Urinary bladder (tissue), 4 donors: ENCODE results near the gene NIPAL3. TPM values are rescaled to one million over a fixed set of nuclear protein-coding genes. Genes with fewer than 3 reads are reported as not detected.
"Not testable (repeated sequence)": the region's sequence is repeated elsewhere in the genome, so short reads cannot be mapped to it uniquely, and the experiment has no call there.

Source experiments
- DNase-seq: peaks from one replicate; pipeline ENCODE4 v3.0.0-alpha.2; 2015; ENCODE audit errors: extremely low spot score
- H3K27ac ChIP-seq: one replicate; pipeline ENCODE4 v1.5.1; 2013; ENCODE audit warnings: low read depth, mild to moderate bottlenecking, moderate library complexity
- H3K36me3 ChIP-seq: one replicate; pipeline ENCODE4 v1.6.1; 2013; ENCODE audit warnings: mild to moderate bottlenecking, moderate library complexity; ENCODE audit not compliant: insufficient read depth
- H3K4me1 ChIP-seq: one replicate; pipeline ENCODE4 v1.6.1; 2013; ENCODE audit warnings: mild to moderate bottlenecking, moderate library complexity; ENCODE audit not compliant: insufficient read depth
- H3K4me3 ChIP-seq: one replicate; pipeline ENCODE4 v1.5.1; 2013; ENCODE audit warnings: low read depth, low read length
- WGBS: extraction: QIAGEN DNeasy Blood & Tissue Kit; methylation state at CpG from one replicate; pipeline ENCODE4 v1.1.7; 2013; 5-methylcytosine and 5-hydroxymethylcytosine counted together
- polyA plus RNA-seq: library from polyadenylated mRNA; stranded (reverse); fragments of 200-250 nt; gene quantifications from one replicate; pipeline ENCODE4 v1.2.3, GENCODE V29; 2013
- total RNA-seq: library from RNA; depleted of rRNA; stranded (reverse); fragments of >200 nt; gene quantifications from one replicate; pipeline ENCODE4 v1.2.3, GENCODE V29; 2014
- donor health status: healthy with polysubstance abuse.
- donor health status: healthy.

Gene NIPAL3
- total and polyA plus RNA-seq, 2 donors, result 10.8 to 13.9 TPM

DNA sequence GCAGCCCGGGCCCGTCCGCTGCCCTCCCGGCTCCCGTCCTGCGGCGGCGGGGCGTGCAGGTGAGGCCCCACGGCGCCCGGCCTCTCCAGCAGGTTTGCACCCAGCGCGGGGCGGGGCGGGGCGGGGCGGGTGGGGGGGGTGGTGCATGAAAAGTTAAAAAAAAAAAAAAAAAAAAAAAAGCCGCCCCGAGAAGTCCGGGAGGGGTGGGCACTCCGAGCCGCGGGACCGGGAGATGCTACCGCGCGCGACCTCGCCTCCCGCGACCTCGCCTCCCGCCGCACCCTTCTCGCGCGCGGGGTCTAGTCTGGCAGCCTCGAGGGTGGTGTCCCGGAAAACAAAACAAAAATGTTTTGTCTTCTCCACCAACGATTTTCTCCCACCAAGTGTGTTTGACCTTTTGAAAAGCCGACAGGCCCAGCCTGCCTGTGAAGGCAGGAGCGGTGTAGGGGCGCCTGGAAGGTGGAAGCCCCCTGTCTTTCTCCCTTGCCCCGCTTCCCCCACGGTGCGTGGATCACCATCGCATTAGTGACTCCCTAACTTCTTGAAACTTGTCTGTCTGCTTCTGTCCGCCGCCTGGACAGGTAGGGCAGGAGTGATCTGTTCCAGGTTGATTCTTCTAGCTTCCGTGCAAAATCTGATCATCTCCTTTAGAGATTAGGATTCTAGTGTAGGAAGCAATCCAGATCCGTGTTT is 87.6 kb downstream of the NIPAL3 start:
- Histone ChIP-seq H3K36me3 (no peaks in the 10 kb centered on the region), H3K4me1 (peaks cover 2% of the 10 kb centered on the region), H3K27ac (peak overlapping the region; percentile 68), H3K4me3 (peak overlapping the region; percentile 82)
- 6% methylated on average over 53 of the region's 53 CpGs for WGBS
- no peak for DNase-seq

DNA sequence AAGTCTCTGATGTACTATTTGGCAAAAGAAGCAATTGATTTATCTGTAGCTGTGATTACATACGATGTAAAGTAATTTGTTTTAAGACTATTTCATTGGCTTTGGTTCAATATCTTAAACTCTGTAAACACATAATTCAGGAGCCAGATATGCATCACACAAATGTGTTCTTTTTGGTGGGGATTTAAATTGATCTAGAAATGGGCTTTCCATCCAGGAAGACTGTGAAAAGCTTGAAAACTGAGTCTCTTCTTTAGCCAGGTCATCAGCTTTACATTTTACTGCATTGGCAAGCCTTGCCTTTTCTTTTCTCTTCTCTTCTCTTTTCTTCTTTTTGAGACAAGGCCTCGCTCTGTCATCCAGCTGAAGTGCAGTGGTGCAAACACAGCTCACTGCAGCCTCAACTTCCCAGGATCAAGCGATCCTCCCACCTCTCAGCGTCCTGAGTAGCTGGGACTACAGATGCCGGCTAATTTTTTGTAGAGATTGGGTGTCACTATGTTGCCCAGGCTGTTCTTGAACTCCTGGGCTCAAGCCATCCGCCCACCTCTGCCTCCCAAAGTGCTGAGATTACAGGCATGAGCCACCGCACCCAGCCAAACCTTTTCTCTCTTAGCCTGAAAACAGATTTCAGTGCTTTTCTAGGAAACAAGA is 88.4 kb downstream of the NIPAL3 start:
- Histone ChIP-seq H3K4me1 (peaks cover 2% of the 10 kb centered on the region), H3K4me3 (peak overlapping the region; percentile 82), H3K27ac (no peak overlapping the region), H3K36me3 (no peaks in the 10 kb centered on the region)
- no peak for DNase-seq
- WGBS, result 80% methylated on average over 7 of the region's 7 CpGs

DNA sequence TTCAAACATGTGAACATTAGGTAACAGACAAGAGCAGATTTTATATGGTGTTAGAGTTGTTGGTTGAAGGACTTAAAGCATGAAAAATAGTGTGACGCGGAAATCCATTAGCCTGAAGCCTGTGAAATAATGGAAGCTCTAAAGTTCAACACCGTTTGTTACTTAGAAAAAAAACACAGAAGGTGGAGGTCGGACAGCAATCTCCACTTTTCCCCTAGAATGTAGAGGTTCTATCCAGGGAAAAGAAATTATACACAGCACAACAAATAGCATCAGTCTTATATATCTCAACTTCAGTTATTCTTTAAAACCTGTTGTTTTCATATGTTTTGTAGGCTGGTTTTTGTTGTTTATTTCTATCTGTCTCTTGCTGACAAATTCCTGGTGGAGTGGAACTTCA is 89.0 kb downstream of the NIPAL3 start:
- H3K4me3 ChIP-seq, result no peak overlapping the region
- DNase-seq, result no peak
- peaks cover 2% of the 10 kb centered on the region for H3K4me1 ChIP-seq
- no peaks in the 10 kb centered on the region for H3K36me3 ChIP-seq
- 89% methylated on average over 4 of the region's 4 CpGs for WGBS
- no peak overlapping the region for H3K27ac ChIP-seq

DNA sequence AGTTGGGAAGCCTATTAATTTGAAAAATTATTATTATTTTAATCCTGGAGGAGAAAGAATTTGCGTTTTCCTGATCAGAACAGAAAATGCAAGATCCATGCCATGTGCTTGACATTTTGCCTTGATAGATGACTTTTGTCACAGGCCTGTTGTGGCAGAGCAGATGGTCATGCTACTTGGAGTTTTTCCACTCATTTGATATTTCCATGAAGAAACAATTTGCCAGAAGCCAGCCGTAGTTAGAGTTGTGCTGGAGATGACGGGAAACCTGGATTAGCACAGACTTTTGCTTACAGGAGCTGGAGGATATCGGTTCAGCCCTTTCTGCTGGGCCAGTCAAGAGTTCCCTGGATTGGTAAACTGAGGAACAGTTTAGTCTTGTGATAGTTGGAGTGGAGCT is 90.2 kb downstream of the NIPAL3 start:
- Histone ChIP-seq H3K4me1 (peaks cover 2% of the 10 kb centered on the region), H3K36me3 (no peaks in the 10 kb centered on the region), H3K27ac (no peak overlapping the region), H3K4me3 (no peak overlapping the region)
- DNase-seq, result no peak
- WGBS, result 92% methylated on average over 4 of the region's 4 CpGs

DNA sequence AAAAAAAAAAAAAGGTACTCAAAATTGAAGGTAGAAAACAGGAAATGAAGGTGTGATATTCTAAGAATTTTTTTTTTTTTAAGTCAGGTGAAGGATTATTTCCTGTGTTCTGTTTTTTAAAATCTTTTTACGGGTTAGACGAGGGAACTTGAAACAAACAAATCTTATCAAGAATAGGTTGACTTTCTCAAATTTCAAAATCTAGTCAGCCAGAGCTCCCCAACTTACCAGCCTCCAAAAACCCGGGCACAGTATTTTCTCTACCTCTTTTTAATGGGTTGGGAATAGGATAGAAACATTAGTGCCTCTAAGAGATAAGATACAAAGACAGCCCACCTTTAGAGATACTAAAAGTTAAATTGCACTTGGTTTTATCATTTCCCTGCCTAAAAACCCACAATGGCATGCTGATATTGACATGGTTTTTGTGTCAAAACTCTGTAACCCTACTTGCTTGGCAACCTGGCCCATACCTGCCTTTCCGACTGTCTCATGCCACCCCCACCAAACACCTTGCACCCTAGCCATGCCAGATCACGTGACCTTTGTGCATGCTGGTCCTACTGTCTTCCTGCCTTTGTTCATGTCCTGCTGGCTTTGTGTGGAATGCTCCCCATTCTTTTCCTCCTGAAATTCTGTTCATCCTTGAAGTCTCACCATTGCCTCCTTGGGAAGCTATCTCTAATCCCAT is 91.2 kb downstream of the NIPAL3 start:
- no peaks in the 10 kb centered on the region for H3K36me3 ChIP-seq
- no peak overlapping the region for H3K4me3 ChIP-seq
- H3K4me1 ChIP-seq, result no peaks in the 10 kb centered on the region
- no peak for DNase-seq
- WGBS, result 79% methylated on average over 5 of the region's 5 CpGs
- H3K27ac ChIP-seq, result no peak overlapping the region

DNA sequence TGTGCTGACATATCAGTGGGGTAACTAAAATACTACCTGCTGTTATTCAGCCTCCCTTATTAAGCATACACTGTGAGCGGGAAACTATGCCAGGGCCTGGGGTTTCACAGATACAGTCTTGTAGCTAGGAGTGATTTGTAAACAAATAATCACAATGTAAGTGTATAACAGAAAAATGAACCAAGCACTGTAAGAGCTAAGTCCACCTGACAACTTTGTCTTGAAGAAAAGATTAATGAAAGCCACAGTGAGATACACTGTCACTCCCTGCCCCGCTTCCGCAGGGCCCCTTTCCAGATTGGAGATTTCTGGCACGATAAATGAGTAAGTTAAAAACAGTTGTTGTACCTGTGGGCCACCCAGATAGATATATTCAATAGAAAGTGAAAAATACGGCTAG is 91.8 kb downstream of the NIPAL3 start:
- WGBS, result 87% methylated on average over 5 of the region's 5 CpGs
- Histone ChIP-seq H3K27ac (no peak overlapping the region), H3K4me3 (no peak overlapping the region), H3K4me1 (no peaks in the 10 kb centered on the region), H3K36me3 (no peaks in the 10 kb centered on the region)
- no peak for DNase-seq

DNA sequence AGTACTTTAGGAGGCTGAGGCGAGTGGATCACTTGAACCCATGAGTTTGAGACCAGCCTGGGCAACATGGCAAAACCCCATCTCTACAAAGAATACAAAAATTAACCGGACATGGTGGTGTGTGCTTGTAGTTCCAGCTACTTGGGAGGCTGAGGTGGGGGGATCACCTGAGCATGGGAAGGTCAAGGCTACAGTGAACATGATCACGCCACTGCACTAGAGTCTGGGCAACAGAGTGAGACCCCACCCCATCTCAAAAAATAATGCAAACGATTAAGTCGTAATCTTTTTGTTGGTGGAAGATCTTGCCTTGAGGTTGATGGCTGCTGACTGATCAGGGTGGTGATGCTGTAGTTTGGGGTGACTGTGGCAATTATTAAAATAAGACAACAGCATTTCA is 93.3 kb downstream of the NIPAL3 start:
- H3K36me3 ChIP-seq, result no peaks in the 10 kb centered on the region
- no peak overlapping the region for H3K27ac ChIP-seq
- H3K4me1 ChIP-seq, result no peaks in the 10 kb centered on the region
- H3K4me3 ChIP-seq, result no peak overlapping the region
- 94% methylated on average over 5 of the region's 5 CpGs for WGBS
- no peak for DNase-seq

DNA sequence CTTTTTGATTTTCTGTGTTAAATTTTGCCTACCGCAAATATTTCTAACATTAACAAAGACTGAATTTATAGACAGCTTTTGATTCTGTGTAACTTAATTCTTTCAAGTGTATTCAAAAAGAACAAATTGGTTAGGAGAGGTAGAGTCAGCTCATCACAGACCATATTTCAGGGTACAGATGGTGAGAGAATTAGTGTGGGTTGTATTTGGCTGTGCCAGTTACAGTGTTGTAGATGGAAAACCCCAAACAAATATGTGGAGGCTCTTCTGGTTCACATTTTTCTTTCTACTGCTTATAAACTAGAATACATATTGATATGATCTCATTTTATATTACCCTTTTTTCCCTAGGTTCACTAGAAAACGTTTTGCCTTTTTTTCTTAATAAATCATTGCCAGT is 98.1 kb downstream of the NIPAL3 start:
- H3K27ac ChIP-seq, result no peak overlapping the region
- DNase-seq, result no peak
- H3K4me3 ChIP-seq, result no peak overlapping the region
- no peaks in the 10 kb centered on the region for H3K4me1 ChIP-seq
- peaks cover 2% of the 10 kb centered on the region for H3K36me3 ChIP-seq
- WGBS, result 61% methylated on average over 2 of the region's 2 CpGs

DNA sequence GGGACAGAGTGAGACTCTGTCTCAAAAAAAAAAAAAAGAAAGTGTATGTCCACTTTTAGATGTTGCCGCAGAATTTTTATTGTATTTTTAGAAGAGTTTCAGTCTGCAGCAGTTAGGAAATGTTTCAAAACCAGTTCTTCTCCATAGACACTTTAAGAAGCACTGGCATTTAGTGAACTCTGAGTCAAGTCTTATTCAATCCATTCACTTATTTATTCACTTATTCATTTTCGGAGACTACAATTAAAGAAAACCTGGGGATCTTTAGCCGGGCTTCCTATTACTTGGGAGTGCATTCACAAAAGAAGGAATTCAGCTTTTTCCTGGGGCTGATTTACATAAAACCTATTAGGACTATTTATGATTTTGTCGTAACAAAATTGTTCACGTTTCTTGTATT is 99.3 kb downstream of the NIPAL3 start:
- Histone ChIP-seq H3K4me3 (no peak overlapping the region), H3K27ac (no peak overlapping the region), H3K4me1 (no peaks in the 10 kb centered on the region), H3K36me3 (peaks cover 2% of the 10 kb centered on the region)
- DNase-seq, result no peak
- 93% methylated on average over 5 of the region's 5 CpGs for WGBS

DNA sequence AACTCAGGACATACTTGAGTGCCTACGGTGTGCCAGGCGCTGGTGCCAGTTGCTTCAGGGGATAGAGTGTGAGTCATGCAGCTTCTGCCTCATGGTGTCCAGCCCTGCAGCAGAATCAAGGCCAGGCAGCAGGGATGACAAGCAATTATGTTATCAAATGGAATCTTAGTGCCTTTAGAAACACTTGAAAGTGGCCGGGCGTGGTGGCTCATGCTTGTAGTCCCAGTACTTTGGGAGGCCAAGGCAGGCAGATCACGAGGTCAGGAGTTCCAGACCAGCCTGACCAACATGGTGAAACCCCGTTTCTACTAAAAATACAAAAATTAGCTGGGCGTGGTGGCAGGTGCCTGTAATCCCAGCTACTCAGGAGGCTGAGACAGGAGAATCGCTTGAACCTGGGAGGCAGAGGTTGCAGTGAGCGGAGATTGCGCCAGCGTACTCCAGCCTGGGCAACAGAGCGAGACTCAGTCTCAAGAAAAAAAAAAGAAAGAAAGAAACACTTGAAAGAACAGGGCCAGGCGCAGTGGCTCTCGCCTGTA is 100.1 kb downstream of the NIPAL3 start:
- not testable (repeated sequence) for H3K36me3 ChIP-seq, H3K4me1 ChIP-seq, DNase-seq, H3K27ac ChIP-seq, H3K4me3 ChIP-seq
- 91% methylated on average over 14 of the region's 14 CpGs for WGBS

DNA sequence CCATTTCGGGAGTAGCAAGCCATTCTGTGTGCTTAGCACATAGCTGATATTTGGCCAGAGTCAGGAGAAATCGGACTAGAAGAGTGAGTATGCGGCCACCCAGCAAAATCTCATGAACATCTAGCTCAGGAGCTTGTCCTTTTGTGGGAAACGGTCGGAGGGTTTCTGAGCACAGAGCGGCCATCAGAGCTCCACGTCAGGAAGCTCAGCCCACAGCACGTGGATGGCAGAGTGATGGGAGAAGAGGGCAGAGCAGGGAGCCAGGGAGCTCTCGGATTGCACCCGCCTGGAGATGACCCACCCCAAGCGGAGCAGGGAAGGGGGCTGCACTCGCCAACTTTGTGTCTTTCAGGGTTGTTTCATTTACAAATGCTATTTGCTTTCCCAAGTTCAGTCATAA is 100.9 kb downstream of the NIPAL3 start:
- 72% methylated on average over 12 of the region's 12 CpGs for WGBS

DNA sequence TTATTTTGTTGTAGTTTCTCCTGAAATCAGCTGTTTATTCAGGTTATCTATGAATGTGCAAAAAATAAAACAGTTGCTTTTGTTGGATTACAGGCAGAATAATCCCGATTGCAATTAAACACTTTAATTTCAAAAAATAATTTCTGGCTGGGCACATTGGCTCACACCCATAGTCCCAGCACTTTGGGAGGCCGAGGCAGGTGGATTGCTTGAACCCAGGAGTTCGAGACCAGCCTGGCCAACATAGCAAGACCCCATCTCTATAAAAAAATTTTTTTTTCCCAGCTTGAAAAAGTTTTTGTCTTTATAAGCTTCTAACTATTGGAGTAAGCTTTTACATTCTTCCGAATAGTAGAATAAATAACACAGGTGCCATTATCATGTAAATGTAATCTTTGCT is 102.3 kb downstream of the NIPAL3 start:
- no peak overlapping the region for H3K27ac ChIP-seq
- H3K4me1 ChIP-seq, result no peaks in the 10 kb centered on the region
- no peak for DNase-seq
- 93% methylated on average over 4 of the region's 4 CpGs for WGBS
- H3K4me3 ChIP-seq, result no peak overlapping the region
- peaks cover 4% of the 10 kb centered on the region for H3K36me3 ChIP-seq

More for the DNA sequence above, 100.9 kb downstream of the NIPAL3 start:
- peaks cover 4% of the 10 kb centered on the region for H3K36me3 ChIP-seq
- H3K4me3 ChIP-seq, result no peak overlapping the region
- no peaks in the 10 kb centered on the region for H3K4me1 ChIP-seq
- no peak overlapping the region for H3K27ac ChIP-seq
- DNase-seq, result no peak

DNA sequence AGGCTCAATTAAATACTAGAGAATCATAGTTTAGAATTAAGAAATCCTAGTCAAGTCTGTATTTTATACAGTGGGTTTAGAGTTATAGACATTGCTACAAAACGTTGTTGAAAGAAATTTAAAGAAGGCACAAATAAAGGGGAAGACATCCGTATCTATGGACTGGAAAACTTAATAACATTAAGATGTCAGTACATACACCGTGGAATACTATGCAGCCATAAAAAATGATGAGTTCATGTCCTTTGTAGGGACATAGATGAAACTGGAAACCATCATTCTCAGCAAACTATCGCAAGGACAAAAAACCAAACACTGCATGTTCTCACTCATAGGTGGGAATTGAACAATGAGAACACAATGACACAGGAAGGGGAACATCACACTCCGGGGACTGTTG is 104.7 kb downstream of the NIPAL3 start:
- H3K36me3 ChIP-seq, H3K27ac ChIP-seq, DNase-seq, H3K4me1 ChIP-seq, H3K4me3 ChIP-seq: not testable (repeated sequence)
- WGBS, result 93% methylated on average over 5 of the region's 5 CpGs
